ENCODE measurements around the gene ADAM19. TPM values are rescaled to one million over a fixed set of nuclear protein-coding genes. Genes with fewer than 3 reads are reported as not detected.
A peak's percentile ranks its signal among the peaks of the same experiment; 100 is the strongest.

ADAM19 gene
- total RNA-seq, 1 donor: 11.2 TPM

- DNase-seq (ENCODE audit: low read depth): peak; percentile 75
- no peak for TF ChIP-seq CTCF (IDR thresholded peaks at IDR 0.05; ENCODE audit: insufficient read depth, low read length)
- no peak overlapping the region for H3K4me3 ChIP-seq (ENCODE audit: low read depth, low read length)
These were observed 17.5 kb downstream of the ADAM19 start for GRCh38 chr5:157558041-157558595.

- no peak overlapping the region for H3K4me3 ChIP-seq (ENCODE audit: low read depth, low read length)
- DNase-seq (ENCODE audit: low read depth): no peak
- TF ChIP-seq CTCF (IDR thresholded peaks at IDR 0.05; ENCODE audit: insufficient read depth, low read length): no peak
These were observed 18.8 kb downstream of the ADAM19 start for GRCh38 chr5:157556615-157557418.

GRCh38 chr5:157555037-157555640 lies 20.4 kb downstream of the ADAM19 start:
- no peak for TF ChIP-seq CTCF (IDR thresholded peaks at IDR 0.05; ENCODE audit: insufficient read depth, low read length)
- DNase-seq (ENCODE audit: low read depth): no peak
- no peak overlapping the region for H3K4me3 ChIP-seq (ENCODE audit: low read depth, low read length)

GRCh38 chr5:157554179-157555036 lies 21.2 kb downstream of the ADAM19 start:
- DNase-seq (ENCODE audit: low read depth): no peak
- no peak overlapping the region for H3K4me3 ChIP-seq (ENCODE audit: low read depth, low read length)
- TF ChIP-seq CTCF (IDR thresholded peaks at IDR 0.05; ENCODE audit: insufficient read depth, low read length): no peak

GRCh38 chr5:157552650-157553049 lies 22.9 kb downstream of the ADAM19 start:
- H3K4me3 ChIP-seq (ENCODE audit: low read depth, low read length): no peak overlapping the region
- no peak for TF ChIP-seq CTCF (IDR thresholded peaks at IDR 0.05; ENCODE audit: insufficient read depth, low read length)
- DNase-seq (ENCODE audit: low read depth): no peak

- TF ChIP-seq CTCF (IDR thresholded peaks at IDR 0.05; ENCODE audit: insufficient read depth, low read length): no peak
- H3K4me3 ChIP-seq (ENCODE audit: low read depth, low read length): no peak overlapping the region
- DNase-seq (ENCODE audit: low read depth): no peak
These were observed 24.9 kb downstream of the ADAM19 start for GRCh38 chr5:157550663-157551062.
